HG03097 (cell line): ENCODE data around the gene ZDHHC8.

Source experiments
- ATAC-seq: cut with Tn5 transposase; IDR thresholded peaks from one replicate; pipeline ENCODE4 v1.9.1; 2021; ENCODE audit not compliant: unreplicated experiment, low FRiP score

ZDHHC8 gene

DNA sequence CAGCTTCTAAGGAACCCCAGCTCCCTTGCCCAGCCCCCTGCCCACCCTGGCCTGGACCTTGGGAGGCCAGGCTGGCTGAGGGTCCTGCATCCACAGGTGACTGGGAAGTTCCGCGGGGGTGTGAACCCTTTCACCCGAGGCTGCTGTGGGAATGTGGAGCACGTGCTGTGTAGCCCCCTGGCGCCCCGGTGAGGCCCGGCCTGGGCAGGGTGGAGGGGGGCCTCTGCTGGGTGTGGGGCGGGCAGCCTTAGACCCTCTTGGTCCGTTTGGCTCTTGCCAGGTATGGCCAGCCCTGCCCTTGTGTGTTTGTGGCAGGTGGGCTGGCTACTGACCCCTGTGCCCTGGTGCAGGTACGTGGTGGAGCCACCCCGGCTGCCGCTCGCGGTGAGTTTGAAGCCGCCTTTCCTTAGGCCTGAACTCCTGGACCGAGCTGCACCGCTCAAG, 8.9 kb downstream of the ZDHHC8 start:
- ATAC-seq: no peak

DNA sequence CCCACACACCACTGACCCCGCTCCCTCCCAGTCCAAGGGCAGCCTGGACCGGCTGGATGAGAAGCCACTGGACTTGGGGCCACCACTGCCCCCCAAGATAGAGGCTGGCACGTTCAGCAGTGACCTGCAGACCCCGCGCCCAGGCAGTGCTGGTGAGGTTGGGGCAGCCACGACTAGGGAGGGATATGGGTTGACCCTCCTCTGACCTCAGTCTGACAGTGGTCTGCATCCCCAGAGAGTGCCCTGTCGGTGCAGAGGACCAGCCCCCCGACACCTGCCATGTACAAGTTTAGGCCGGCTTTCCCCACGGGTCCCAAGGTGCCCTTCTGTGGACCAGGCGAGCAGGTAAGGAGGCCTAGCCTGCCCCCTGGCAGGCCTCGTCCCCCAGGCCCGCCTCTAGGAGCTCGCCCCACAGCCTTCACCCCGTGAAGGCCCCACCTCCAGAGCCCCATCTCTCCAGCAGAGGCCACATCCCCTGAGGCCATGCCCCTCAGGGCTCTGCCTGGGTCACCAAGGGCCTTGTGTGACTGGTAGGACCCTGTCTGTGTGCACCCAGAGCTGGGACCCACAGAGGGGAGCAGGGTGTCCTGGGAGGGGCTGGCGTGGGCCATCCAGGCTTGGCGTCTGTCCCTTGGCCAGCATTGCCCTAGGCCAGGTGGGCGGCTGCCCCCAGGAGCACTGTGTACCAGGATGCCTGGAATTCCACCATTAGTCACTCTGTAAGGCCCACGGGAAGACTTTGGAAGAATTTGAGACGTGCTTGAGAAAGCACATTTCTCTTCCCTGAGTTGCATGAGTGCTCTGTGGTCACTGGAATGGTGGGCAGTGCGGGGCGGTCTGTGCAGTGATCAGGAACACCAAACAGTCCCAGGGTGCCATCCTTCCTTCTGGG, 9.8 kb downstream of the ZDHHC8 start:
- no peak for ATAC-seq

DNA sequence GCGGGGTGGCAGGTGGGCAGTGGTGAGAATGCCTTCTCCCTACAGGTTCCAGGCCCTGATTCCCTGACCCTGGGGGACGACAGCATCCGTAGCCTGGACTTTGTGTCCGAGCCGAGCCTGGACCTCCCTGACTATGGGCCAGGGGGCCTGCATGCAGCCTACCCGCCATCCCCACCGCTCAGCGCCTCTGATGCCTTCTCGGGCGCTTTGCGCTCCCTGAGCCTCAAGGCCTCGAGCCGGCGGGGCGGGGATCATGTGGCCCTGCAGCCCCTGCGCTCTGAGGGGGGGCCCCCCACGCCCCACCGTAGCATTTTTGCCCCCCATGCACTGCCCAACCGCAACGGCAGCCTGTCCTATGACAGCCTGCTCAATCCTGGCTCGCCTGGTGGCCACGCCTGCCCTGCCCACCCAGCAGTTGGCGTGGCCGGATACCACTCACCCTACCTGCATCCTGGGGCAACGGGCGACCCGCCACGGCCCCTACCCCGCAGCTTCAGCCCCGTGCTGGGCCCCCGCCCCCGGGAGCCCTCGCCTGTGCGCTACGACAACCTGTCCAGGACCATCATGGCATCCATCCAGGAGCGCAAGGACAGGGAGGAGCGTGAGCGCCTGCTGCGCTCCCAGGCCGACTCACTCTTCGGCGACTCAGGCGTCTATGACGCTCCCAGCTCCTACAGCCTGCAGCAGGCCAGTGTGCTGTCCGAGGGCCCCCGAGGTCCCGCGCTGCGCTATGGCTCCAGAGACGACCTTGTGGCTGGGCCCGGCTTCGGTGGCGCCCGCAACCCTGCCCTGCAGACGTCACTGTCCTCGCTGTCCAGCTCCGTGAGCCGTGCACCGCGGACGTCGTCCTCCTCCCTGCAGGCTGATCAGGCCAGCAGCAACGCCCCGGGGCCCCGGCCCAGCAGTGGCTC, 11.4 kb downstream of the ZDHHC8 start:
- ATAC-seq: no peak

DNA sequence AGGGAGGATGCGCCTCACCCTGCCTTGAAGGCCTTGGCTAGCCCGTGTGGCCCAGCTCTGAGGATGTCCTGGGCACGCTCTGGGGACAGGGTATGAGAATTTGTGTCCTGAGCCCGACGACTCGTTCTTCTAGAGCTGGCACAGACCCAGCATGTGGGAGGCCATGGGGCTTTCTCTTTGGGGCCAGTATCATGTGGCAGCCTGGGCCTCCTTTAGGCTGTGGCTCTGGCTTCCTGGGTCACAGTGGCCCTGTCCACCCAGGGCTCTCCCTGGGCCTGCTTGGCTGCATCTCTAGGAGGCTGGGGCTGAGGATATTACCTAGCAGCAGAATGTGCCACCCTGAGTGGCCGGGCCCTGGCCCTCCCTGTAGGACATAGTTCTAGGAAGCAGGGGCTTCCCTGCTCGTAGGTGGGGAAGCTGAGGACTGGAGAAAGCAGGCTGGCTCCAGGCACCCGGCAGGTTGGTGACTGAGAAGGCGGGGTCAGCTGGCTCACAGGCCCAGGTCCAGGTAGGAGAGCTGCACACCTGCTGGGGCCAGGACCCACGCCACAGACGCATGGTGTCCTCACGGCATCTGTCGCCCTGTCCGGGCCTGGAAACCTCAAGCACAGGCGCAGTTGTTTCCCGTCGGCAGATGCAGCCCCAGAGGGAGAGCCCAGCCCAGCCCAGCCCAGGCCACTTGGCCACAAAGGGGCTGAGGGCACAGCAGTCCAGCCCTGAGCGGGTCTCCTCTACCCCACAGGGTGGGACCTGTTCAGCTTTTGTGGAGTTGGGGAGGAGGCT, 12.5 kb downstream of the ZDHHC8 start:
- no peak for ATAC-seq

DNA sequence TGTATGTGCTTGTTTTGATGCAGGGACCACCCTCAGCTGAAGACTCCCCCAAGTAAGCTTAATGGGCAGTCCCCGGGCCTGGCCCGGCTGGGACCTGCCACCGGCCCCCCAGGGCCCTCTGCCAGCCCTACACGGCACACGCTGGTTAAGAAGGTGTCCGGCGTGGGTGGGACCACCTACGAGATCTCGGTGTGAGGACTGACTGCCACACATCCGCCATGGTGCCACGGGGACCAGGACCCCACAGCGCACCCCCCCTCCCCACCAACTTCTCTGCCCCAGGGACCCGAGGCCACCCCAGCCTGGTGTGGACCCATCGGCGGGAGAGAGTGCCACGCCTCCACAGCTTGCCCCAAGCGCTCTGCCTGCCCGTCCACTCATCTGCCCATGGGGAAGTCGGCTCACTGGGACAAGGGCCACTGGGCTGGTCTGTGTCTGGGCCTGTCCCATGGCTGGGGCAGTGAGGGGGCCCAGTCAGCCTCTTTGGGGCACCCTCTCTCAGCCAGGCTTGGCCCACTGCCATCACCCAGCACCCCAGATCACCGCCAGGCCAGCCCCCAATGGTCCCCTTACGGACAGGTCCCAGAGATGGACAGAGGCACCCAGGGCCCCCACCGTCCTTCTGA, 13.7 kb downstream of the ZDHHC8 start:
- ATAC-seq: no peak

DNA sequence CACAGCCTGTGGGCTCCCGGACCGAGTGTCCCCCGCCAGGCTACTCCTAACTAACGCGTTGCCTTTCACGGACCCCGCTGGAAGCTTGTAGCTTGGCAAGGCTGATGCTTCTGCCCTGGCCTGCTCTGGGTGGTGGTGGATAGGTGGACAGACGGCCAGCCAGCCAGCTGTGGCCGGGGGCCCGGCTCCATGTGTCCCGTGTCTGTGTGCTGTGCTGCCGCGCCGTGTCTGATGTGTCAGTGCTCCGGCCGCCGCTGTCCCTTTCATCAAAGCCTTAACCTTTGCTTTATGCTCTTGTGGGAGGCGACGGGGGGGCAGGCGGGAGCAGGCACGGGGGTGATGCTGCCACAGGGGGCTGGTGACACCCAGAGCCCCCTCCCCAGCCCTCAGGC, 14.2 kb downstream of the ZDHHC8 start:
- no peak for ATAC-seq

DNA sequence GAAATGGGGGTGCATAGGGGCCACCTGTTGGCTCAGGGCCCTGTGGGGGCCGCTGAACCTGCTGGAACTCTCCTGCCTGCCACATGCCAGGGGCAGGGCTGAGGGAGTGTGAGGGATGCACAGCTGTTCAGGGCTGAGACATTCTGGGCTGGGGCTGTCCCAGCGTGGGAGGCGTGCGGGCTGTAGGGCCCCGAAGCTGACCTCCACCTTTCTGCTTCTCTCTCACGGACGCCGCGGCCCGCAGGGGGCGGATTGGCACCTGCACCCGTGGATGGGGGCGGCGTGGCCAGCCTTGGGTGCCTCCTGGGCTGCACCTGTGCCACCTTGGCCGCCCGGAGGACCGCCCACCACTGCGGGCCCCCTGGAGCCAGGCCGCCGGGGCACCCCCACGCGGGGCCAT, 15.2 kb downstream of the ZDHHC8 start:
- ATAC-seq: no peak

DNA sequence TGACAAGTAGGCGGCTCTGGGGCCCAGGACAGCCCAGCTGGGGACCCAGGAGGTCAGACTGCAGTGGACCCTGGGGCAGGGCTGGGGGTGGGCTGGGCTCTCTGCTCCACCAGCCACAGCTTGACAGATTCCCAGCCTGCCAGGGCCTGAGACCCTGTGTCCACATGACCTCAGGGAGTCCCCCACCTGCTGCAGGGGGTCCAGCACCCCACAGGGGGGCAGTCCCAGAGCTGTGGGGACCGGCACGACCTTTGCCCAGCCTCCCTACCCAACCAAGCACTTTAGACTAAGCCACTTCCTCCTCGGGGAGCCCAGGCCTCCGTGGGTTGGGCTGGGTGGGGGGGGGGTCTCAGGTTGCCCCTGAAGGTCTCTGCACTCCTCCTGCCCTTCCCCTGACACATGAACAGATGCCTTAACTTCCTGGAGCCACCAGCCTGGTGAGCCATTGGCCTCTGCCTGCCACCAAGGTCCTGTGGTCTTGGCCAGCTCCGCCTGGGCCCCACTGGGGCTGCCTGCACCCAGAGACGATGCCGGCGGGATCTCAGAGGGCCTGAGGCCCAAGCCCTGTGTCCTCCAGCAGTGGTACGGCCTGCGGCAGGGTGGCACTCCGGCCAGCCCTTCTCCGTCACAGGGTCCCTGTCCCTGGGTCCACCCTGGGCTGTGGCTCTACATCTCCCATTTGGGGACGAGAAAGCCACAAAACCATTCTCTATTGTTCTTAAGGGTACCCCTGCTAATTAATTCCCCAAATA, 15.8 kb downstream of the ZDHHC8 start:
- ATAC-seq: no peak

DNA sequence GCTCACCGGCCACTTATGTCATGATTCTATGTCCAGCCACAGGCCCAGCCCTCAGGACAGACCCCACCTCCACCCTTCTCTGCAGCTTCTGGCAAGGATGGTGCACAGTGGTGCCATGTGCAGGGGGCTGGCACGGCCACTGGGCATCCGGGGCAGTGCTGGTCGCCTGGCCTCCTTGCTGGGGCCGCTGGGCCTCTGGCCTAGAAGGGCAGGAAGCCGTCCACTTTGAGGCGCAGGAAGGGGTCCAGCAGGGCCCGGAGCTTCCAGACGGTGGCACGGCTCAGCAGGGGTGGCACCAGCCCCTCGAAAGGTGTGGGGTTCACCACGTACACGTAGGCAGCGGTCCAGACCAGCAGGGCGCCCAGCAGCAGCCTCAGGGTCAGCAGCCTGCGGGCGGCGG, 16.8 kb downstream of the ZDHHC8 start:
- ATAC-seq: no peak

DNA sequence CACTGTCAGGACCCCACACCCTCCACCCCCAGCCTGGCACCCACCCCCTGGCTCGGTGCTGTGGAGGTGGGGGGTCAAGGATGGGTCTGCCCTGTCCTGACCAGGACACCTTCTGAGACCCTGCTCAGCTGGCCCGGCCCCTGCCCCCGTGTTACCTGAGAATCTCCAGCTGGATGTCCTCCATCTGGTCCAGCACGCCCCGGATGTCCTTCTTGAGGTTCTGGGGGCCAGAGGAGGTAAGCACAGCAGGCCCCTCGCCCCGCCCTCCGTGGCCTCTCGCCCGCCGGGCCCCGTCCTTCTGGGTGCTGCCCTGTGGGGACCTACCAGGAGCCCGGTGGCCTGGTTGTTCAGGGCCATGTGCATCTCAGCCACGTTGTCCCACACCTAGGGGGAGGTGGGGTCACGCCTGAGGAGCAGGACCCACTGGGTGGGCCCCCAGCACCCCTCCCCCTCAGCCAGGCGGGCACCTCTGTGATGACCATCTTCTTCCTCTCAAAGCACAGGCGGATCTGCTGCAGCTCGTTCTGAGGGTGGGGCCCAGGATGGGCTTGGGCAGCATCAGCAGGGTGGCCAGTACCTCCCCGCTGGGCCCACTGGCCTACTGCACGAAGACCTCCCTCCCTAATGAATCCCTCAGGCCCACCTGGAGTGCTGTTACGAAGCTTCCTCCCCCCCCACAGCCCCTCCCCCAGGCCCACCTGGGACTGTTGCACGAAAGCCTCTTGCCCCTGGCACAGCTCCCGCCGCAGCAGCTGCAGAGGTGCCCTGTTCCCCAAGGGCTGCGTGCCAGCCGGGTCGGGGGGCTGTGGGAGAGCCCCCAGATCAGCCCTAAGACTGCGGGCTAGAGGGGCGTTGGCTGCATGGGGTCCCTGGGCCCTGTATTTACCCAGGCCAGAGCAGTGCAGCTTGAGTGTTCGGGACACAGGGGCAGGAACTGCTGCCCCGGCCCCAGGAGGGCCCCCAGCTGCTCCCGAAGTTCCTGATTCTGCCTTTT, 17.9 kb downstream of the ZDHHC8 start:
- ATAC-seq: no peak

DNA sequence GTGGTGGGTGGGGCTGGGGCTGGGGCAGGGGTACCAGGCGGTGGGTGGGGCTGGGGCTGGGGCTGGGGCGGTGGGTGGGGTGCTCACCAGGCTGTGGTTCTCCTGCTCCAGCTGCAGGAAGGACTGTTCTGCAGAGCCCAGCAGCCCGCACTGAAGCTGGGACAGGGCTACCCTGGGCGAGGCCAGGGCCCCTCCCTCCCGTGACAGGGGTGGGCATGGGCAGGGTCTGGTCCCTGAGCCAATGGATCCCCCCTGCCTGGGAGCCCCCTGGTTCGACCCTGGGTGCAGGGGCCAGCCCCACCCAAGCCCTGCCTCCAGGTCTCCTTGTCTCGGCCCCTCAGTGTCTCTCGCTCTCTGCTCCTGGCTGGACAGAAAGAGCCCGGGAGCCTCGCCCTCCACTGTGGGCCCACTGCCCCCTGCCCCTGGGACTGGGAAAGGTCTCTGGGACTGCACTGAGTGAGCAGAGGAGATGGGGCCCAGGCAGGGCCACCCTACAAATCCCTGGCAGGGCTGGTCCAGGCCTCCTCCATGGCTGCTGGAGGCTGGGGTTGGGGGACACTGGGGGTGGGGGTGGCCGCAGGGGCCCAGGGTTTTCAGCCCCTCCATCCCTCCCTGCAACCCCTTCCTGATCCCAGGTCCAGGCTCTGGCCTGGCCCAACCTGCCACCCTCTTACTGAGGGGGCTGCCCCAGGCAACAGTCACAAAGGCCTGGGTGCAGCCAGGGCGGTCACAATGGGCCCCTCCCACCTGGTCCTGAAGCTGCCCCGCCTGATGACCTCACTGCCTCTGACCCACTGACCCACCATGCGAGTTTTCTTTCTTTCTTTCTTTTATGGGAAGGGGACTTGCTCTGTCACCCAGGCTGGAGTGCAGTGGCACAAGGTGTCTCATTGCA, 19.0 kb downstream of the ZDHHC8 start, which contains the start of gene CCDC188:
TSS of gene CCDC188 (minus strand) at position 675 of the 895 bp plus-strand sequence. CDS start at position 606, 69 bp downstream.
- ATAC-seq: no peak

DNA sequence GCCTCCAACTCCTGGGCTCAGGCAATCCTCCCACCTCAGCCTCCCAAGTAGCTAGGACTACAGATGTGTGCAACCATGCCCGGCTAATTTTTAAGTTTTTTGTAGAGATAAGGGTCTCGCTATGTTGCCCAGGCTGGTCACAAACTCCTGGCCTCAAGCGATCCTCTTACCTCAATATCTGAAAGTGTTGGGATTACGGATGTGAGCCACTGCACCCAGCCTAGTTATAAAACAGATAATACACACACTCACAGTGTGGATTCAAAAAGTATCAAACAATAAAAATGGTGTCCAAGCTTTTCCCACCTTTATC, 19.6 kb downstream of the ZDHHC8 start:
- ATAC-seq: no peak

DNA sequence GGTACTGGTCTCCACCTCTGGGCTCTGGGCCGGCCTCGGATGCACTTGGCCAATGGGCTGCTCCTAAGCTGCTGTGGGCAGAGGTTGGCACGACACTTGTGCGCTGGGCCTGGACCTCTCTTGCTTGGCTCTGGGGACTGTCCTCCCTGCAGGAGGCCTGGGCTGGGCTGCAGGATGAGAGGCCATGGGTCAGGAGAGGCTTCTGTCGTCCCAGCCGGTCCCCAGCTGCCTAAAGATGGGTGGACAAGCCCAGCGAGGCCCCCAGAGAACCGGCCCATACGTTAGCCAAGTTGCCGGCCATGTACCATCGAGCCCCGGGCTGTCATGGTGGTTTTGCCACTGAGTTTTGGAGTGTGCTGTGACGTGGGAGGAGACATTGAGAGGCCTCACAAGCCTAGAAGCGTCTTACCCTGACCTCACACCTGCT, 20.9 kb downstream of the ZDHHC8 start:
- ATAC-seq: no peak

DNA sequence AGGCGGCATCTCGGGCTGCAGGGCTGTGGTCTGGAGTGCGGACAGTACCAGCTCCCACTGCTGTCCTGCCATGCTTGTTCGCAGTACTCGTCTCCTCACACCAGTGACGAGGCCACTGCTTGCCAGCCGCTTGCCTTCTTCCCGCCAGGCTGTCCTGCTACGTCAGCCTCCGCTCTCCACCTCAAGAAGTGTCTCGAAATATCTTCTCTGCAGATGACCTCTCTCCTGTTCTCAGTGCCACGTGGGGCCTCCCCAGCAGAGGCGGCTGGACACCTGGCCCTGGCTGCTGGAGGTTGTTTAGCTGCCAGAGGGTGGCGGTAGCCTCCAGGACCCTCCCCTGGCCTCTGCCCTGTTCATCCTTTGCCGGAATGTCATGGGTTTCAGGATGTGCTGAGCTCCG, 22.3 kb downstream of the ZDHHC8 start:
- no peak for ATAC-seq

DNA sequence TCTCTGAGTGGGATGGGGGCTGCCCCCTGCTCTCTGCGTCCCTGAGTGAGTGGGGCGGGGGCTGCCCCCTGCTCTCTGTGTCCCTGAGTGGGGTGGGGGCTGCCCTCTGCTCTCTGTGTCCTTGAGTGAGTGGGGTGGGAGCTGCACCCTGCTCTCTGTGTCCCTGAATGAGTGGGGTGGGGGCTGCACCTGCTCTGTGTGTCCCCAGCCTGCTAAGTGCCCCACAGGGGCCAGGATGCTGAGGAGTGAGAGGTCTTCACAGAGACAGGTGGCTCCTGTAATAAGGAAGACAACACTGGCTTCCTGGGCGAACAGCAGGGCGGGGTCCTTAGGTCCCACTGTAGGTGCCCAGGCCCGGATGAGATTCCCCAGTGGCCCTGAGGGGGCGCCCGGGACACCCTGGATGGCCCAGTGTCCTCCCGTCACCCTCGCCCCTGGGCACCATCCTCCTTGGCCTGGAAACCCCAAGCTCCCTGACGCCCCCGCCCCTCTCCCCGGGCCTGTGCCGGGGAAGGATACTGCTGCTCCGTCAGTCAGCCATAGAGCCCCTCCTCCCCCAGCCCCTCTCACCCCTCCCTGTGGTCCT, 23.1 kb downstream of the ZDHHC8 start:
- no peak for ATAC-seq

DNA sequence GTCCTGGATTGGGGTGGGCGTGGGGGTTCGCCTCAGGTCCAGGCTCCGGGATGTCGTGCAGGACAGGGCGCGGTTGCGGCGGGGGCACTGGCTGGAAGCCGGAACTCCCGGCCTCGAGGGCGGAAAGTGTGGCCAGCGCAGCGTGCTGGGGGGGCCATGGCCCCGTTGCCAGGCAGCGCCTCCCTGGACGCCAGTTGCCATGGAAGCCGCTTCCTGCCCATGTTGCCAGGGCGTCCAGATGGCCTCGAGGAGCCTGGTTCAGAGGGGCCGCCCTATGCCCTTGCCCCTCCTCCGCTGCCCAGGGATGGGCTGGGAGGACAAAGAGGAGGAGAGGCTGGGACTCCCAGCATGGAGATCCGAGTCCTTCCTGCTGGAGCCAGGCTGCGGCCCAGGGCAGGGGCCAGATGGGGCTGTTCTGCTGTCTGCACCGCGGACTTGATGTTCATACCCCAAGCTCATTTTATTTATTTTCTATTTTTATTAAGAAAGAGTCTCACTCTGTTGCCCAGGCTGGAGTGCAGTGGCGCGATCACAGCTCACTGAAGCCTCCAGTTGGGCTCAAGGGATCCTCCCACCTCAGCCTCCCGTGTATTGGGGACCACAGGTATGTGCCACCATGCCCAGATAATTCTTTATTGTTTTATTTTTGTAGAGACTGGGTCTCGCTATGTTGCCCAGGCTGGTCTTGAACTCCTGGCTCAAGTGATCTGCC, 23.9 kb downstream of the ZDHHC8 start:
- no peak for ATAC-seq

DNA sequence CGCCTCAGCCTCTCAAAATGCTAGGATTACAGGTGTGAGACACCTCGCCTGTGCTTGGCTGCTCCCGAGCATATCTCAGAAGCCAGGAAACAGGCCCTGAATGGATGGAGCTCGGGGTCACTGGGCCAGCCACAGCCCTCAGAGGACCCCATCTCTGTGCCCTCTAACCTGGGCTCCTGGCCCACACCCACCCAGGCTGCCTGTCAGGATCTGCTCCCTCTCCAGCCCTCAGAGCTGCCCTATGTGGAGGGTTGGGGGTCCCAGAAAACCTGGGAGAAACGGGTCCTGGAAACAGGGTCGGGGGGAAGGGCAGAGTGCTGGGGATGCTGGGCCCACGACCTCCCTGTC, 24.4 kb downstream of the ZDHHC8 start:
- no peak for ATAC-seq
